Measurements from ENCODE around the gene RADIL.
A peak's percentile ranks its signal among the peaks of the same experiment; 100 is the strongest.
"Not testable (repeated sequence)": the region's sequence is repeated elsewhere in the genome, so short reads cannot be mapped to it uniquely, and the experiment has no call there.

Gene RADIL, protein sequence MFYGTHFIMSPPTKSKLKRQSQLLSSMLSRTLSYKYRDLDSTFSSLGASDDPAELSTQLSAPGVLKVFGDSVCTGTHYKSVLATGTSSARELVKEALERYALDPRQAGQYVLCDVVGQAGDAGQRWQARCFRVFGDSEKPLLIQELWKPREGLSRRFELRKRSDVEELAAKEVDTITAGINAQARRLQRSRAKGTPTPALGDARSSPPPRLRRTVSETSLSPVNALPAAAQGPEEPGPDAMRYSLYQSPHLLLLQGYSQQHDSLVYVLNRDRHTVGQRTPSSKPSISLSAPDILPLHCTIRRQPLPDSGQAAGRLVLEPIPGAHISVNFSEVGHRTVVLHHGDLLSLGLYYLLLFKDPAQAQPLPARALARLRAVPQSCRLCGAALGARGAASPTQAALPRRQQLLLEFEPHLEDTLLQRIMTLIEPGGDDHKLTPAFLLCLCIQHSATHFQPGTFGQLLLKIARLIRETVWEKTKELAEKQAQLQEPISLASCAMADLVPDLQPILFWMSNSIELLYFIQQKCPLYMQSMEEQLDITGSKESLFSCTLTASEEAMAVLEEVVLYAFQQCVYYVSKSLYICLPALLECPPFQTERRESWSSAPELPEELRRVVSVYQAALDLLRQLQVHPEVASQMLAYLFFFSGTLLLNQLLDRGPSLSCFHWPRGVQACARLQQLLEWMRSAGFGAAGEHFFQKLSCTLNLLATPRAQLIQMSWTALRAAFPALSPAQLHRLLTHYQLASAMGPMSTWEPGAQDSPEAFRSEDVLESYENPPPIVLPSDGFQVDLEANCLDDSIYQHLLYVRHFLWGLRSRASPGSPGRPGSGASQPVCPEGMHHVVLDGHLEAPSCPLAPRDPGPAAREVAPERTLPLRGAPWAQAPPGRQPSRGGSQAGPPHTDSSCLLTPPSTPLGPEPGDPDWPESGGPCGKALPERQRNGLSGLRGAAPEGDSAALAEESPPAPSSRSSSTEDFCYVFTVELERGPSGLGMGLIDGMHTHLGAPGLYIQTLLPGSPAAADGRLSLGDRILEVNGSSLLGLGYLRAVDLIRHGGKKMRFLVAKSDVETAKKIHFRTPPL

DNA sequence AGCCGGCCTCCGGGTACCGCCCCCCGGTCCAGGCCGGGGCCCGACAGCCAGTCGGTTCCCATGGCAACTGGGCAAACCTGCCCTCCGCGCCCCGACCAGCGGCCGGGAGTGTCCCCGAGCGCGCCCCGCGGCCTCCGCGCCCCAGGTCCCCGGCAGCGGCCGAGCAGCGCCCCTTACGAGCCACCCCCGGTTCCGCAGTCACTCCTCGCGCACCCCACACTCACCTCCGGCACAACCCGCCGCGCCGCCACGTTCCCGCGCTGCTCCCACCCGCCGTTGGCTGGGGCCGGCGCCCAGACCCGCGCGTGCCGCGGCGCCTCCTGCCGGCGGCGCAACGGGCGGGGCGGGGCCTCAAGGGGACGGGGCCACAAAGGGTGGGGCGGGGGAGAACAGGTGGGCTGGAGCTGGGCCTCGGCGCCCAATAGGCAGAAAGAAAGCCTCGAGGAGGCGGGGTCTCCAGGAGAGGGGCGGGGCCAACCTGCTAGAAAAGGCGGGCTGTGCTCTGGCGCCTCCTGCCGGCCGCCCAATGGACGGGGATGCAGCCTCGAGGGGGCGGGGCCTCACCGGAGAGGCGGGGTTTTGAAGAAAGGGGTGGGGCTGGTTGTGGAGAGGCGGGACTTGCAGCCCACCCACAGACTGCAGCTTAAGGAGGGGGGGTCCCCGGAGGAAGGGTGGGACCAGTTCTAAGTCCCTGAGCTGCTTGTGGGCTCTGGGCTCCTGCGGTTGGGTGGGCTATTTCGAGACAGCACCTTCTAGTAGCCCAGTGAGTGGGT lies at the start of gene RADIL:
TSS of gene RADIL (minus strand) at position 345 of the 773 bp plus-strand sequence. CDS start 5,577 bp downstream, outside the sequence.
- DNase-seq (ENCODE audit: low read depth, low spot score), result peak; percentile 60

DNA sequence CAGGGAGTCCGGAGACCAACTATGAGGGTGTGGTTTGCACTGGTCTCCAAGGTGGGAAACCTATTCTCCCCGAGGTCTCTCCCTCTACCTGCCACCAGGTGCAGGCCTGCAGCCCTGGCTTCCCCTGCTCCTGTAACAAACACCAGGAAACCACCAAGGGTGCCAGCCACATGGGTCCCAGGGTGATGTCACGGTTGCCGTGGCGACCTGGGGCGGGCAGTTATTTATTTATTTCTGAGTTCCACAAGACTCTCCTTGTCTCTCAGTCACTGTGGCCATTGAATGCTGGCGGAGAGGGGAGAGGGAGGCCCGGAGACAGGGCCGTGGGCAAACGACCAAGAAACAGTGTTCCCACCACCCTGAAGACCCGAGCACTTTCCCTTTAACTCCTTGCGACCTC lies 48.4 kb upstream of the RADIL start:
- no peak for DNase-seq (ENCODE audit: low read depth, low spot score)

DNA sequence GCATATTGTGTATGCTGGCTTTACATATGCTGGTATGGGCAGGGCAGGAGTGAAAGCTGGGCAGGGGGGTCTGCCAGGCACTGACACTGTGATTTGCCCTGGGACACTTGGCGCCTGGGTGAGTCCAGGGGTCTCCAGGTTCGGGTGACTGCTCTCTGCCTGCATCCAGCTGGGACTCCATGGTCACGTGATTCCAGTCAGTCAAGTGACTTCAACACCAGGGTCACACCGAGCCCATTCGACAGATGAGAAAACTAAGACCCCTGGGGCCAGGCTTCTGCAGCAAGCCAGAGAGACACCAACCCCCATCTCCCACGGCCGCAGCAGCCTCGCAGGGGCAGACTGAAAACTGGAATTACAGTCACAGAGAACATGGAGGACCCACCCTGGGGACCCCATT lies 45.5 kb upstream of the RADIL start:
- DNase-seq (ENCODE audit: low read depth, low spot score), result no peak

DNA sequence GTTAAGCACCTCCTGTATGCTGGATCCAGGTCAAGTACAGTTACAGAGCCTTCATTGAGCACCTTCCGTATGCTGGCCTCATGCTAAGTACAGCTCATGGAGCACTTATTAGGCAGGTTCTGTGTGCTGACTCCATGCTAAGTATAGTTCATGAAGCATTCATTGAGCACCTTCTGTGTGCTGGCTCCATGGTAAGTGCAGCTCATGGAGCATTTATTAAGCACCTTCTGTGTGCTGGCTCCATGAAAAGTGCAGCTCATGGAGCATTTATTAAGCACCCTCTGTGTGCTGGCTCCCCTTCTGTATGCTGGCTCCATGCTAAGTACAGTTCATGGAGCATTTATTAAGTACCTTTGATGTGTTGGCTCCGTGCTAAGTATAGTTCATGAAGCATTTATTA lies 44.9 kb upstream of the RADIL start:
- no peak for DNase-seq (ENCODE audit: low read depth, low spot score)

DNA sequence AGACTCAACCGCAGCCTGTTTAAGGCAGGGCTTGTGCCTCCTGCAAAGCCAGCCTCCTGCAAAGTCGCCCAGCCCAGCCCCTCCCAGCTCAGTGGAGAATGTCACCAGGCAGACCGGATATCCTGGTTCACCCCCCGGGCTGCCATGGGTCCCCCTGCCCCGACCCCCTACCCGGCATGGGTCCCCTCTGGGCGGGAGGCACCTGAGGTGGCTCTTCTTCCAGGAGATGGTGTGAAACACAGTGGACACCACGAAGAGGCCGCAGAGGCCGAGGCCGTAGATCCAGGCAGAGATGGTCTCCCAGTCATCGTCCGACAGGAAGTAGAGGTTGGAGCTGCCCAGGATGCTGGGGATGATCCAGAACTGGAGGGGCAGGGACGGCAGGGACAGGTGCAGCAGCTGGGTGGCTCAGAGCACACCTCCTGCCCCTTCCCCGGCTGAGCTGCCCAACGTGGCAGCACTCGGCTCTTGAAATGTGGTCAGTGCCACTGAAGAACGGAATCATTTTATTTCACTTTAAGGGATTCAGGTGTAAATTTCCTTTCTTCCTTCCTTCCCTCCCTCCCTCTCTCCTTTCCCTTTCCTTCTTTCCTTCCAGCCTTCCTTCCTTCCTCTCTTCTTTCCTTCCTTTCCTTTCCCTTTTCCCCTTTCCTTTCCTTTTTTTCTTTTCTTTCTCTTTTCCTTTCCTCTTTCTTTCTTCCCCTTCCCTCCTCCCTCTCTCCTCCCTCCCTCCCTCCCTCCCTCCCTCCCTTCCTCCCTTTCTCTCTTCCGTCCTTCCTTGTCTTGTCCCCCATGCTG lies 36.7 kb upstream of the RADIL start:
- no peak for DNase-seq (ENCODE audit: low read depth, low spot score)

DNA sequence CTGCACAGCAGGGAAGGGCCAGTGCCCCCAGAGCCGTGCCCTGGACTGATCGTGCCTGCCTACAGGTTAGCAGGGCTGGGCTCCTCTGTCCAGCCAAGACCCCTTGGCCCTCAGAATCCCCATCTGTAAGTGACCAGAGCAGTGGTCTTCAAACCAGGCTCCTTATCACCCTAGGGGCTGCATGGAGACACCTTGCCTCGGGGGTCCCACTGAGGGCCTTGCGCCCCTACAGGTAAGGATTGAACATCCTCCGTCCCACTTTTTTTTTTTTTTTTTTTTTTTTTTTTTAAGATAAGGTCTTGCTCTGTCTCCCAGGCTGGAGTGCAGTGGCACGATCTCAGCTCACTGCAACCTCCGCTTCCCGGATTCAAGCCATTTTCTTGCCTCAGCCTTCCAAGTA lies 32.6 kb upstream of the RADIL start:
- no peak for DNase-seq (ENCODE audit: low read depth, low spot score)

DNA sequence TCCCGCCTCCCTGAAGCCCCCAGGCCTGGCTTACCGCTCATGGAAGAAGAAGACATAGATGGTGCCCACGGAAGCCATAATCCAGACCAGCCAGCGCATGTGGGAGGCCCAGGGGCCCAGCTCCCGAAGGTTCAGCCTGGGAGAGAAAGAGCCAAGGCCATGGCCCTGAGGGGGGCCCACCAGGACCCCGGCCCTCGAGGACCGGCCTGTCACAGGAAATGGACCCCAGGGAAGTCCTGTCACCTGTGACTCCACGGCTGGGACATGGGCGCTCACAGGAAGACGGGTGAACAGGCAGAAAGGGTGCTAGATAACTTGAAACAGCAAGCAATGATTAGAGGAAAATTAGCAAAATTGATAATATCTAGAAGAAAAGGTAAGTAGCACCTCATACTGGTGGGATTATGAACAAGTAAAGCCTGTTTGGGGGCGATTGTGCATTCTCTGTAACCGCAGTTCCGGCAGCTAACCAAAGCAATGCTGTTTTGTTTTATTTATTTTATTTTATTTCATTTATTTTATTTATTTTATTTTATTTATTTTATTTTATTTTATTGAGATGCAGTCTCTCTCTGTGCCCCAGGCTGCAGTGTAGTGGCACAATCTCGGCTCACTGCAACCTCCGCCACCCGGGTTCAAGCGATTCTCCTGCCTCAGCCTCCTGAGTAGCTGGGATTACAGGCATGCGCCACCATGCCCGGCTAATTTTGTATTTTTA lies 27.8 kb upstream of the RADIL start:
- no peak for DNase-seq (ENCODE audit: low read depth, low spot score)

DNA sequence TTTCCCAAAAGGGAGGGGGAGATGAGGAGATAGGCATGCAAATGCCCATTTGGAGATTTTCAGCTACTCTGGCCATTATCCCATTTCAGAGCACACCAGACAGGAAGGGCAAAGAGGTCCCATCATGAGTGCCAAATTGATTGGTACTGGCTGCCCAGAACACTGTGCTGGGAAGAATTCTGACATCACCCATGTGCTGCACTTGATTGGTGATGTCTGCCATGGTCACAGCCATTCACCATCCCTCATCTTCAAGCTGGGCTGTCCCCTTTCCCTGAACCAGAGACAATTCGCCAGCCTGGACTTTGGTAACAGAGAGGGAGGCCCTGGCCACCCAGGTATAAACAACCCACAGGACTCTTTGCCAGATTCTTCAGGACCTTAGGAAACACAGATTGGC lies 23.2 kb upstream of the RADIL start:
- DNase-seq (ENCODE audit: low read depth, low spot score), result no peak

DNA sequence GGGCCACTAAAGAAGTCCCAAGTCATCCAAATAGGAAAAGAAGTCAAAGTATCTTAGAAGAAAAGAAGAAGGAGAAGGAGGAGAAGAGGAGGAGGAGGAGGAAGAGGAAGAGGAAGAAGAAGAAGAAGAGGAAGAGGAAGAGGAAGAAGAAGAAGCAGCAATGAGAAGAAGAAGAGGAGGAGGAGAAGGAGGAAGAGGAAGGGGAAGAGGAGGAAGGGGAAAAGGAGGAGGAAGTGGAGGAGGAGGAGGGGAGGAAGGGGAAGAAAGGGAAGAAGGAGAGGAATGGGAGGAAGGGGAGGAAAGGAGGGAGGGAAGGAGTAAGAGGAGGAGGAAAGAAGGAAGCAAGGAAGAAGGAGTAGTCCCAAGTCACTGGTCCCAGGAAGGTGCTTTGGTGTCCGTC lies 21.7 kb upstream of the RADIL start:
- DNase-seq (ENCODE audit: low read depth, low spot score), result no peak

DNA sequence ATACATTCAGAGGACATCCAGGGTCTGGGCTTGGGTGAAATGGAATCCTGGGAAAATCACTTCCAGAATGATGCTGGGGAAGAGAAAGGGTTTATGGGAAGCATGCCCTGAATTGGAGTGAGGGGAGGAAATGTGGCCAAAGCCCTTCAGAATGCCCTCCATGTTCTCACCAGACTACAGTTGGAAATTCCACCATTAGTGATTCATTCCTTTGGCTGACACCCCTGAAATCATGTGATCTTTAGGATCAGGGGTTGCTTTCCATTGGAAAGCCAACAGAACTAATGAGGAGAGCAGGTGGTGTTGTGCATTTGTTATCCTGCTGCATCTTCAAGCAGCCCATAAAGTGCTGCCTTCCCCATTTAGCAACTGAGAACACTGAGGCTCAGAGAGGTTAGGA lies 20.8 kb upstream of the RADIL start:
- DNase-seq (ENCODE audit: low read depth, low spot score), result no peak

DNA sequence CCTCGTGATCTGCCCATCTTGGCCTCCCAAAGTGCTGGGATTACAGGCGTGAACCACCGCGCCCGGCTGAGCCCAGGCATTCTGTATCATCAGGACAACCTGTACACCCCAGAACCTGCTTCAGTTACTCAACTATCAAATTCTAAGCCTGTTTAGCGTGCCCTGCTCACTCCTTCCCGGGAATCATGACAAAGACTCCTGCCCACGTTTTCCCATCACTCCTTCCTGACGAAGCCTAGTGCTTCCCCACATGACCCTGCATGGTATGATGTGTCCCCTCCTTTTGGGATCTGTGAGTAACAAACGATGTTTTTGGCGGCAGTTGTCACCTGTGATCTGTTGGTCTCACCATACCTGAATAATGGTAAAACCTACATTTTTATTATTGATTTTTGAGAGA lies 12.2 kb upstream of the RADIL start:
- DNase-seq (ENCODE audit: low read depth, low spot score), result no peak

DNA sequence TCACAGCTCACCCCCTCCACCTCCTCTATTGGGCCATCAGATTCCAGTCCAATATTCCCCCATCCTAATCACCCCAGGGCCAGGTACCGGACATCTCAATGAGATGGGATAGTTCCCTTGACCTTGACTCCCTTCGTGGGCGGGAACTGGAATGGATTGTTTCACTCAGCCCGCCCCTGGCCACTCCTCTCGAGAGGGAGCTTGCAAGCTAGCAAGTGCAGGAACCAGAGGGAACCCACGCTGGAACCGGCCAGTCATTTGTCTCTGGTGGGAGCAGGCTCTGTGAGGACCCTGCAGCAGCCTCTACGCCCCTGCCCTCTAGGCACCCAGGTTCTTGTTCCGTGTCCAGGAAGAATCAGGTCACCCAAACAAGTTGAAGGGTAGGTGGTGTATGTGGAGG lies 11.0 kb upstream of the RADIL start:
- DNase-seq (ENCODE audit: low read depth, low spot score), result no peak

DNA sequence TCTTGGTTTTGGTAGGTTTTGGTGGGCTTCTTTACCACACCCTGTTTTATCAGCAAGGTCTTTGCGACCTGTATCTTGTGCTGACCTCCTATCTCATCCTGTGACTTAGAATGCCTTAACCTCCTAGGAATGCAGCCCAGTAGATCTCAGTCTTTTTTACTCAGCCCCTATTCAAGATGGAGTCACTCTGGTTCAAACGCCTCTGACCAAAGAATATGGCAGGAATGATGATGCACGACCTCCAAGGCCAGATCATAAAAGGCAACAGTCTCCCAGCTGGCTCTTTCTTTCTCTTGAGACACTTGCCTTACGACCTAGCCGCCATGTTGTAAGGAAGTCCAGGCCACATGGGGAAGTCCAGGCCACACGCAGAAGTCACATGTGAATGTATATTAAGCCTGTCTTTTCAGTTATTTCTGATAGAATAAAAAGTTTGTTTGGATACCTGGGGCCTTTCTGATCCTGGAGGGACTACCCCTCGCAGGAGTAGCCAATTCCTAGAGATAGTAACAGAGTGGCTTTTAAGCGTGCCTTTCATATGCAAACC lies 10.5 kb upstream of the RADIL start:
- no peak for DNase-seq (ENCODE audit: low read depth, low spot score)

DNA sequence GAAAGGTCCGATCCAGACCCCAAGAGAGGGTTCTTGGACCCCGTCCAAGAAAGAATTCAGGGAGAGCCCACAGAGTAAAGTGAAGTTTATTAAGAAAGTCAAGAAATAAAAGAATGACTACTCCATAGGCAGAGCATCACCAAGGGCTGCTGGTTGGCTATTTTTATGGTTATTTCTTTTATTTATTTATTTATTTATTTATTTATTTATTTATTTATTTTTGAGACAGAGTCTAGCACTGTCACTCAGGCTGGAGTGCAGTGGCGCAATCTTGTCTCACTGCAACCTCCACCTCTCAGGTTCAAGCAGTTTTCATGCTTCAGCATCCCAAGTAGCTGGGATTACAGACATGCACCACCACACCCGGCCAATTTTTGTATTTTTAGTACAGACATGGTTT lies 9.7 kb upstream of the RADIL start:
- DNase-seq (ENCODE audit: low read depth, low spot score), result not testable (repeated sequence)

DNA sequence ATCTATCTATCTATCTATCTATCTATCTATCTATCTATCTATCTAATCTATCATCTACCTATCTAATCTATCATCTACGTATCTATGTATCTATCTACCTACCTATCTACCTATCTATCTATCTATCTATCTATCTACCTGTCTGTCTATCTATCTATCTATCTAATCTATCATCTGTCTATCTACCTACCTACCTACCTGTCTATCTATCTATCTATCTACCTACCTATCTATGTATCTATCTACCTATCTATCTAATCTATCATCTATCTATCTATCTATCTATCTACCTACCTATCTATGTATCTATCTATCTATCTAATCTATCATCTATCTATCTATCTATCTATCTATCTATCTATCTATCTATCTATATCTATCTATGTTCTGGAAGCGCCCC lies 8.0 kb upstream of the RADIL start:
- not testable (repeated sequence) for DNase-seq (ENCODE audit: low read depth, low spot score)

DNA sequence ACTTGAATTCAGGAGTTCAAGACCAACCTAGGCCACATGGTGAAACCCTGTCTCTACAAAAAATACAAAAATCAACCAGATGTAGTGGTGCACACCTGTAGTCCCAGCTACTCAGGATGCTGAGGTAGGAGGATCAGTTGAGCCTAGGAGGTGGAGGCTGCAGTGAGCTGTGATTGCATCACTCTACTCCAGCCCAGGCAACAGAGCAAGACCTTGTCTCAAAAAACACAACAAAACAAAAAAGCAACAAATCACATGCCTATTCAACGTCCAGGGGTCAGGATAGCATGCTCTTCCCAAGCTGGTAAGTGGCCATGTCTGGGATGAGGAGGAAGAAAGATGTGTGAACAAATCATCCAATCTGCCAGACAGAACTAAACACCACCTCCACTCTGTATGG lies 6.2 kb upstream of the RADIL start:
- no peak for DNase-seq (ENCODE audit: low read depth, low spot score)

DNA sequence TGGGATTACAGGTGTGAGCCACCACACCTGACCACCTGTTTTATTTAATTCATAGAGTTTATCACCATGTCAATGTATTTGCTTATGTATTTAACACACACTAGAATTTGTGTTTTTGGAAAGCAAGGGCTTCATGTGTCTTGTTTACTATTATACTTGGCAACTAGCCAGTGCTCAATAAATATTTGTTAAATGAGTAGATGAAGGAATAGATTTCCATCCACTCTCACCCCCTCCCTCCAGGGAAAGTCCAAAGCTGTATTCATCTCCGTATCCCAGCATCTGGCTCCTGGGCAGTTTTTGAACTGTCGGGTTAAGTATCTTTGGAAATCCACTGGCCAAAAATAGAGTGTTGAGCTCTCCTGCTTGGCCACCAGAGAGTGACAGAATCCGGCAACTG lies 4.6 kb upstream of the RADIL start:
- no peak for DNase-seq (ENCODE audit: low read depth, low spot score)

DNA sequence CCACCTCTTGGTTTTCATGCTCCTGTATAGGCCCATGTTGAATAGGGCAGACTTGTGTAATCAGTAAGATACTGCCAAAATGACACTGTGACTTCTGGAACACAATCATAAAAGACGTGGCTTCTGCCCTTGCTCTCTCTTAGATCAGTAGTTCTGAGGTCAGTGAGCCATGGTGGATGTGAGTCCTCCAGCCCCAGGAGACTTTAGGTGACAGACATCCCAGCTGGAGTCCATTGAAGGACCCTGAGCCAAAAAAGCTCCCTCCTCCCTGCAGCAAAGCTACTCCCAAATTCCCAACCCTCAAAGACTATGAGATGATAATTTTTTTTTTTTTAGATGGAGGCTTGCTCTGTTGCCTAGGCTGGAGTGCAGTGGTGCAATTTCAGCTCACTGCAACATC lies 3.2 kb upstream of the RADIL start:
- no peak for DNase-seq (ENCODE audit: low read depth, low spot score)

DNA sequence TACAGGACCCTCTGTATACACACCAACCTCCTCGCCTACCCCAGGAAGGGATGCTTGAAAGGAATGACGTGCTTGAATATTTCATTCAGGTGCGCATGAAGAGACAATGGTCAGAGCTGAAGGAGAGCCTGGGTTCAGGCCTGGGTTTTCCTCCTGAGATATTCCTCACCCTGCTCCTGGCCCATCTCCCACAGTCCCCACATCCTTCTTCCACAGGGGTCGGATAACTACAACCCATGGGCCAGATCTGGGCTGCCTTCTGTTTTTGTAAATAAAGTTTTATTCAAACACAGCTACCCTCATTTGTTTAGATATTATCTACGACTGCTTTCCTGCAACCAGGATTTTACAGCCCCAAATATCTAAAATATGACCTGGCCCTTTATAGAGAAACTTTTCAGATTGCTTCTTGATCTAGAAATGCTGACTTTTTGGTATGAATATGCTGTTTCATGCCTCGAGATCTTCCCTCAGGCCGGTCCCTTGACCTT lies 1.8 kb upstream of the RADIL start:
- DNase-seq (ENCODE audit: low read depth, low spot score), result no peak

DNA sequence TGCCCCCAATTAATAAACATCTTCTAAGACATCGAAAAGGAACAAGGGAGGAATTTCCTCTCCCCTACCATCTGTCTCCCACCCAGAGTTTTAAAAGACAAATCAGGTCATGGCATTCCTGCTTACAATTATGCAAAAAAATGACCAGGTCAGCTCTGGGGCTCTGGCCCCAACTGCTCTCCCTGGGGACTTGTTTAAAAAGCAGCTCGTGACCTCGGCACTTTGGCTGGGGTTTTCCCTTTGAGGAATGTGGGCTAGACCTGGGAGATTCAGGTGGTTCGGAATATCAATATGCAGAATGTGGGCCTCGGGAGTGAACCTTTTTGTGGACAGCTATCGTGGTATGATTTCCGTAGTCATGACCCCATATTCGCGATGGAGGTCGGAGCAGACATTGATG lies 648 bp upstream of the RADIL start:
- DNase-seq (ENCODE audit: low read depth, low spot score), result no peak
